H1 (cell line): ENCODE measurements around the gene LRCH1. TPM values are rescaled to one million over a fixed set of nuclear protein-coding genes. Genes with fewer than 3 reads are reported as not detected.

Source experiments
- CTCF ChIA-PET: fragments of 300-600 bp; sonication (Branson Sonifier 250); formaldehyde crosslinking; loops from one replicate; lab custom pipeline; 2021; ENCODE audit not compliant: partially characterized antibody; lab: Charles Lee
- POLR2A ChIA-PET: fragments of 300-600 bp; sonication (Branson Sonifier 250); formaldehyde crosslinking; loops from one replicate; lab custom pipeline; 2021; ENCODE audit warnings: inconsistent platforms; ENCODE audit not compliant: partially characterized antibody; lab: Charles Lee
- DNase-seq, 2 experiments: peaks; one replicate each; pipeline versions ENCODE4 v3.0.0 to v3.0.0-alpha.2; 2010 to 2022; ENCODE audit warnings: low spot score in 2 of 2, low read depth in 1 of 2, mixed read lengths in 1 of 2
- FAIRE-seq: peaks from 2 replicates; lab custom pipeline; 2011; peaks lifted over from hg19 to GRCh38; lab: Jason Lieb, UNC
- H2AFZ ChIP-seq: 2 replicates; pipeline ENCODE4 v1.8.1; 2012; ENCODE audit warnings: low read length, inconsistent platforms
- H2AK5ac ChIP-seq: 2 replicates; pipeline ENCODE4 v1.6.1; 2013; ENCODE audit warnings: low read depth, low read length
- H2BK120ac ChIP-seq: replicated peaks from 2 replicates; pipeline ENCODE3; 2013; ENCODE audit warnings: low read depth, low read length, inconsistent platforms
- H2BK12ac ChIP-seq: 2 replicates; pipeline ENCODE4 v1.6.1; 2013; ENCODE audit warnings: low read depth, low read length
- H2BK15ac ChIP-seq: 2 replicates; pipeline ENCODE4 v1.6.1; 2013; ENCODE audit warnings: low read length
- H2BK20ac ChIP-seq: 2 replicates; pipeline ENCODE4 v1.6.1; 2013; ENCODE audit warnings: low read length
- H2BK5ac ChIP-seq: 2 replicates; pipeline ENCODE4 v1.6.1; 2013; ENCODE audit warnings: low read depth, low read length
- H3K14ac ChIP-seq: 2 replicates; pipeline ENCODE4 v1.6.1; 2013; ENCODE audit warnings: inconsistent platforms; ENCODE audit not compliant: insufficient read length
- H3K18ac ChIP-seq: 2 replicates; pipeline ENCODE4 v1.6.1; 2013; ENCODE audit warnings: low read length; ENCODE audit errors: extremely low read depth
- H3K23ac ChIP-seq: 2 replicates; pipeline ENCODE4 v1.6.1; 2013; ENCODE audit warnings: inconsistent platforms; ENCODE audit not compliant: insufficient read length
- H3K23me2 ChIP-seq: 2 replicates; pipeline ENCODE4 v1.6.1; 2013; ENCODE audit warnings: low read depth, low read length
- H3K27ac ChIP-seq: 2 replicates; pipeline ENCODE4 v1.6.1; 2011; ENCODE audit warnings: low read depth, low read length, inconsistent platforms
- H3K27me3 ChIP-seq, 4 experiments: replicated peaks in 1 of 4; 1 replicate in 1 of 4; 2 replicates in 3 of 4; pipeline versions ENCODE4 v1.6.1 to v1.8.1; 2011 to 2013; ENCODE audit warnings: low read length in 3 of 4, mild to moderate bottlenecking in 3 of 4, inconsistent platforms in 2 of 4, mixed read lengths in 2 of 4, moderate library complexity in 1 of 4; ENCODE audit not compliant: control insufficient read depth in 3 of 4, insufficient read depth in 3 of 4; ENCODE audit errors: extremely low read depth in 1 of 4
- H3K36me3 ChIP-seq, 4 experiments: 2 replicates each; pipeline versions ENCODE4 v1.6.1 to v1.8.1; 2011 to 2013; ENCODE audit warnings: mild to moderate bottlenecking in 4 of 4, low read length in 3 of 4, moderate library complexity in 2 of 4, control low read depth in 1 of 4, inconsistent platforms in 1 of 4; ENCODE audit not compliant: insufficient read depth in 4 of 4, control insufficient read depth in 2 of 4
- H3K4ac ChIP-seq: replicated peaks from 2 replicates; pipeline ENCODE3; 2013; ENCODE audit warnings: low read length, low read depth, mixed read lengths, inconsistent platforms; ENCODE audit not compliant: insufficient read length
- H3K4me1 ChIP-seq, 4 experiments: replicated peaks in 1 of 4; 1 replicate in 1 of 4; 2 replicates in 3 of 4; pipeline versions ENCODE4 v1.6.1 to v1.8.1; 2011 to 2013; ENCODE audit warnings: low read length in 3 of 4, inconsistent platforms in 2 of 4, mixed read lengths in 1 of 4; ENCODE audit not compliant: insufficient read depth in 4 of 4, control insufficient read depth in 3 of 4
- H3K4me2 ChIP-seq, 2 experiments: 2 replicates each; pipeline versions ENCODE4 v1.6.1 to v1.8.1; 2011 to 2013; ENCODE audit warnings: low read depth in 2 of 2, low read length in 2 of 2, control low read depth in 1 of 2, inconsistent platforms in 1 of 2, mild to moderate bottlenecking in 1 of 2; ENCODE audit not compliant: insufficient read depth in 1 of 2
- H3K4me3 ChIP-seq, 4 experiments: fragments of 200-600, 300-600 bp in 1 of 4; sonication (generic), shearing (Covaris generic), sonication (Bioruptor Twin) in 1 of 4; 2 replicates each; pipeline versions ENCODE4 v1.5.1 to v1.8.1; 2011 to 2016; ENCODE audit warnings: low read length in 4 of 4, low read depth in 3 of 4, control low read depth in 2 of 4, inconsistent platforms in 2 of 4, mild to moderate bottlenecking in 2 of 4, mixed read lengths in 1 of 4, moderate library complexity in 1 of 4; ENCODE audit not compliant: insufficient read depth in 2 of 4; ENCODE audit errors: extremely low read depth in 1 of 4
- H3K56ac ChIP-seq: replicated peaks from 2 replicates; pipeline ENCODE3; 2013; ENCODE audit warnings: low read depth, mild to moderate bottlenecking, mixed read lengths, low read length, inconsistent platforms; ENCODE audit not compliant: insufficient read length
- H3K79me1 ChIP-seq: 2 replicates; pipeline ENCODE4 v1.6.1; 2013; ENCODE audit warnings: low read depth, low read length, control low read depth
- H3K79me2 ChIP-seq, 2 experiments: 2 replicates each; pipeline versions ENCODE4 v1.6.1 to v1.8.1; 2012 to 2013; ENCODE audit warnings: low read length in 2 of 2, mild to moderate bottlenecking in 2 of 2, inconsistent platforms in 1 of 2; ENCODE audit not compliant: insufficient read depth in 2 of 2, control insufficient read depth in 1 of 2
- H3K9ac ChIP-seq, 4 experiments: replicated peaks in 1 of 4; 1 replicate in 1 of 4; 2 replicates in 3 of 4; pipeline versions ENCODE4 v1.6.1 to v1.8.1; 2011 to 2013; ENCODE audit warnings: low read depth in 3 of 4, low read length in 3 of 4, control low read depth in 2 of 4, mild to moderate bottlenecking in 2 of 4, moderate library complexity in 2 of 4, inconsistent platforms in 1 of 4; ENCODE audit errors: extremely low read depth in 1 of 4
- H3K9me3 ChIP-seq, 2 experiments: 2 replicates each; pipeline versions ENCODE4 v1.6.1 to v1.8.1; 2012 to 2013; ENCODE audit warnings: mild to moderate bottlenecking in 2 of 2, moderate library complexity in 2 of 2, control low read depth in 1 of 2, inconsistent platforms in 1 of 2, low read depth in 1 of 2, low read length in 1 of 2, mixed read lengths in 1 of 2; ENCODE audit not compliant: insufficient read depth in 2 of 2
- H4K20me1 ChIP-seq, 2 experiments: replicated peaks in 1 of 2; 2 replicates each; pipeline versions ENCODE3 to v1.8.1; 2011 to 2013; ENCODE audit warnings: inconsistent platforms in 2 of 2, low read length in 2 of 2, mild to moderate bottlenecking in 1 of 2; ENCODE audit not compliant: insufficient read depth in 2 of 2, control insufficient read depth in 1 of 2
- H4K5ac ChIP-seq: 2 replicates; pipeline ENCODE4 v1.6.1; 2013; ENCODE audit warnings: low read length, low read depth, mixed read lengths, inconsistent platforms; ENCODE audit not compliant: insufficient read length
- H4K8ac ChIP-seq: 2 replicates; pipeline ENCODE4 v1.8.0; 2013; ENCODE audit warnings: mild to moderate bottlenecking, moderate library complexity, low read length, inconsistent platforms; ENCODE audit not compliant: insufficient read depth; ENCODE audit errors: extremely low read depth
- H4K91ac ChIP-seq: replicated peaks from 2 replicates; pipeline ENCODE3; 2013; ENCODE audit warnings: low read length, mixed read lengths, inconsistent platforms; ENCODE audit not compliant: insufficient read length
- KDM4A ChIP-seq: IDR thresholded peaks from one replicate; pipeline ENCODE4 v1.7.1; 2012; ENCODE audit warnings: low read depth, mild to moderate bottlenecking, moderate library complexity, low read length, inconsistent platforms; ENCODE audit not compliant: severe bottlenecking
- RFX5 ChIP-seq: IDR thresholded peaks from 2 replicates; pipeline ENCODE4 v1.6.1; 2011; ENCODE audit warnings: low read depth, low read length, improper control_type of control experiment, borderline replicate concordance
- SIN3A ChIP-seq, 2 experiments: IDR thresholded peaks in 1 of 2; conservative IDR thresholded peaks in 1 of 2; 2 replicates each; pipeline ENCODE4 v1.6.1; 2011 to 2012; ENCODE audit warnings: low read length in 2 of 2, improper control_type of control experiment in 1 of 2, low read depth in 1 of 2, mild to moderate bottlenecking in 1 of 2
- WGBS, 2 experiments: shearing (Covaris generic) in 1 of 2; methylation state at CpG; one replicate each; pipeline versions ENCODE4 v1.1.6 to v1.1.7; 2013 to 2015; ENCODE audit warnings: low lambda C conversion rate in 2 of 2, mixed read lengths in 2 of 2, inconsistent platforms in 1 of 2, low coverage in 1 of 2, missing lambda C conversion rate in 1 of 2; ENCODE audit not compliant: insufficient replicate concordance in 2 of 2, insufficient coverage in 1 of 2, insufficient read length in 1 of 2; ENCODE audit errors: extremely low coverage in 1 of 2, missing lambda C conversion rate in 1 of 2; 5-methylcytosine and 5-hydroxymethylcytosine counted together
- polyA plus RNA-seq, 7 experiments: library from polyadenylated mRNA; depleted of rRNA in 3 of 7; stranded (reverse) in 5 of 7; unstranded in 2 of 7; fragments of >200 nt in 5 of 7; fragments of 200-250 nt in 2 of 7; gene quantifications; 1 replicate in 5 of 7; 2 replicates in 1 of 7; 4 replicates in 1 of 7; pipeline versions ENCODE4 v1.2.1 to v1.2.3, GENCODE V29; 2011 to 2013; ENCODE audit warnings: missing spikeins in 2 of 7, mixed read lengths in 2 of 7
- total RNA-seq: library from RNA; stranded (reverse); fragmentation: NEBNext Ultra II Directional; extraction: Animal tissue kit (Norgen Biotek cat#: 25700); gene quantifications from 2 replicates; pipeline ENCODE4 v1.2.1, GENCODE V29; 2021

The LRCH1 gene
- total and polyA plus RNA-seq, 2 of the 8 experiments (the other 6 are each of a cell fraction or from before 2014, with no cell fraction given) = 3.0 to 10.1 TPM

DNA sequence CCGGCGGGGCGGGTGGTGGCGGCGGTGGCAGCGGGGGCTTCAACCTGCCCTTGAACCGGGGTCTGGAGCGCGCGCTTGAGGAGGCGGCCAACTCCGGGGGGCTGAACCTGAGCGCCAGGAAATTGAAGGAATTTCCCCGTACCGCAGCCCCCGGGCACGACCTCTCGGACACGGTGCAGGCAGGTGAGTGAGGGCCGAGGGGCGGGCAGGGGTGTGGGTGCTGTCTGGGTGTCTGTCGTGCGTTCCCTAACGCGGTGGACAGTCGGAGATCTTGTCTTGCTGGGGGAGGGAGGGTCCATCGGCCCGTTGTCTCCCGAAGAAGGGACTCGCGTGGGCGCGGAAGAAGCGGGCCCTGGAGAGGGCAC, 533 bp downstream of the LRCH1 start:
- H4K5ac ChIP-seq = no peak overlapping the region
- no peak overlapping the region for H3K4ac ChIP-seq
- no peak overlapping the region for H2BK120ac ChIP-seq
- H3K27ac ChIP-seq = no peak overlapping the region
- peak overlapping the region; percentile 91 for H4K8ac ChIP-seq
- no peak overlapping the region for H2BK12ac ChIP-seq
- CTCF ChIA-PET = interaction anchor here (0.8 kb wide), 1 partner anchor 167 kb away, joined by 3 read pairs; no protein-coding TSS in a partner anchor
- H3K23ac ChIP-seq = no peak overlapping the region
- no peak overlapping the region for H2BK15ac ChIP-seq
- 0 out of 2 replicates have a peak overlapping the region, but pooled peaks have one; percentile 24 for H2BK5ac ChIP-seq
- no peak overlapping the region for H4K91ac ChIP-seq
- WGBS, 2 experiments = 2% methylated on average over 31 of the region's 34 CpGs; no CpG with 5 or more reads in 1 of the 2 experiments
- FAIRE-seq = no peak
- peaks cover 0 to 22% (median 7%) of the 10 kb centered on the region in 4 experiments; a peak in 4 of 7 replicates for H3K27me3 ChIP-seq
- peaks cover 0 to 3% of the 10 kb centered on the region in 2 experiments for H4K20me1 ChIP-seq
- H2AFZ ChIP-seq = peak overlapping the region; percentile 83; the same call in 1 of the 2 replicates
- peak overlapping the region; percentile 62 for H3K56ac ChIP-seq
- H3K23me2 ChIP-seq = peaks cover 13% of the 10 kb centered on the region
- TF ChIP-seq KDM4A (peak; percentile 46), SIN3A (conservative IDR thresholded peaks at IDR 0.05 in 1 of 2, IDR thresholded peaks at IDR 0.05 in 1 of 2; ENCODE audit: low read depth in 1 of 2, low read length in 2 of 2) (0 out of 4 replicates have a peak, but pooled peaks of 1 of the 2 experiments have one; percentile 8), RFX5 (no peak)
- TF ChIP-seq, all 59 proteins: peak for 2
- 0 out of 2 replicates have a peak overlapping the region, but pooled peaks have one; percentile 53 for H2AK5ac ChIP-seq
- H3K9ac ChIP-seq = peak overlapping the region; percentile 65 to 81 (median 72)
- H3K18ac ChIP-seq = no peak overlapping the region; the same call in 1 of the 2 replicates
- H3K9me3 ChIP-seq = no peaks in the 10 kb centered on the region
- H3K4me3 ChIP-seq = peak overlapping the region; percentile 71 to 94 (median 86)
- H3K36me3 ChIP-seq = no peaks in the 10 kb centered on the region
- POLR2A ChIA-PET = no interaction called here
- H3K14ac ChIP-seq = no peak overlapping the region
- H3K79me2 ChIP-seq = peaks cover 0 to 41% of the 10 kb centered on the region in 2 experiments; a peak in 3 of 4 replicates
- peaks cover 2% of the 10 kb centered on the region for H3K79me1 ChIP-seq
- peak overlapping the region; percentile 69 to 96 for H3K4me2 ChIP-seq
- DNase-seq = peak in 1 of 2 experiments; percentile 73
- H2BK20ac ChIP-seq = no peak overlapping the region
- H3K4me1 ChIP-seq = peaks cover 0 to 14% (median 2%) of the 10 kb centered on the region in 4 experiments; a peak in 4 of 7 replicates
